ENCODE data around the gene SMIM24.
"Not testable (repeated sequence)": the region's sequence is repeated elsewhere in the genome, so short reads cannot be mapped to it uniquely, and the experiment has no call there.

The SMIM24 gene

DNA sequence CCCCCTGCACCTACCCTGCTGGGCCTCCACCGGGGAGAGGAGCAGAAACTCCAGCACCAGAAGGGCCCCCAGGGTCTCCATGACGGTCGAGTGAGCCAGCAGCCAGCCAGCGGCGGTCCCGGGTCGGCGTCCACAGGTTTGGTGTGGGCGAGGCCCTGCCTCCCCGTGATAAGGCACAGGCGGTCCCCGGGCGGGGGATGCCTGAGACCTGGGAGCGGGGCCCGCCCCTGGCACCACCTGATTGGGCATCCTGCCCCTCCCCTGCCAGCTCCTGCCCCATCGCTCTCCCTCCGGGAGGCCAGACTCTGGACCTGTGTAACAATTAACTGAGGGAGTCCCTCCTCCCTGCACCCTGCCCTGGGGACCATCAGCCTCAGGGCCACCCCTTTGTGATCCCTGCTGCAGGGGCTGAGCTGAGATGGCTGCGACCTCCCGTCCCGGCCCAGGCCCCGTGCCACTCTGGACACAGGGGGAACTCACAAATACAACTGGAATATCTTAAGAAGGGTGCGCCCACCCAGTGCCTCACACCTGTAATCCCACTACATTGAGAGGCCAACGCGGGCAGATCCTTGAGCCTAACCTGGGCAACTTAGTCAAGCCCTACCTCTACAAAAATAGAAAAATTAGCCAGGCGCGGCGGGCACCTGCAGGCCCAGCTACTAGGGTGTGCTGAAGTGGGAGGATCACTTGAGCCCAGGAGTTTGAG, at the start of gene SMIM24:
SMIM24 (minus strand) TSS at position 143 of the 709 bp plus-strand sequence; CDS start at position 81, 62 bp downstream.
- H3K9ac ChIP-seq (ENCODE audit: low read length), result no peak within 1 kb of the TSS

DNA sequence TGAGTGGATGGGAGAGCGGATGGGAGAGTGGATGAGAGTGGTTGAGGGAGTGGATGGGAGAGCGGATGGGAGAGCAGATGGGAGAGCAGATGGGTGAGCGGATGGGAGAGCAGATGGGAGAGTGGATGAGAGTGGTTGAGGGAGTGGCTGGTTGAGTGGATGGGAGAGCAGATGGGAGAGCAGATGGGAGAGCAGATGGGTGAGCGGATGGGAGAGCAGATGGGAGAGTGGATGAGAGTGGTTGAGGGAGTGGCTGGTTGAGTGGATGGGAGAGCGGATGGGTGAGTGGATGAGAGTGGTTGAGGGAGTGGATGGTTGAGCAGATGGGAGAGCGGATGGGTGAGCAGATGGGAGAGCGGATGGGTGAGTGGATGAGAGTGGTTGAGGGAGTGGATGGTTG, 49.0 kb upstream of the SMIM24 start:
- not testable (repeated sequence) for H3K4me1 ChIP-seq (ENCODE audit: control insufficient read depth, low read depth, low read length); H3K4me3 ChIP-seq (ENCODE audit: low read length); H3K27ac ChIP-seq (ENCODE audit: low read length); H3K27me3 ChIP-seq (ENCODE audit: control insufficient read depth, insufficient read depth, low read length); H3K9ac ChIP-seq (ENCODE audit: low read length); H3K9me3 ChIP-seq (ENCODE audit: control insufficient read depth, low read depth, low read length)
- H3K36me3 ChIP-seq (ENCODE audit: control insufficient read depth, low read depth, low read length), result peaks cover 40% of the 10 kb centered on the region

More for the DNA sequence above, at the start of gene SMIM24:
- H3K4me3 ChIP-seq (ENCODE audit: low read length), result no peak within 1 kb of the TSS
- no peak within 1 kb of the TSS for H3K27ac ChIP-seq (ENCODE audit: low read length)
- H3K36me3 ChIP-seq (ENCODE audit: control insufficient read depth, low read depth, low read length), result no peaks in the 10 kb centered on the region
- H3K27me3 ChIP-seq (ENCODE audit: control insufficient read depth, insufficient read depth, low read length), result no peaks in the 10 kb centered on the region
- no peaks in the 10 kb centered on the region for H3K9me3 ChIP-seq (ENCODE audit: control insufficient read depth, low read depth, low read length)
- H3K4me1 ChIP-seq (ENCODE audit: control insufficient read depth, low read depth, low read length), result no peaks in the 10 kb centered on the region

DNA sequence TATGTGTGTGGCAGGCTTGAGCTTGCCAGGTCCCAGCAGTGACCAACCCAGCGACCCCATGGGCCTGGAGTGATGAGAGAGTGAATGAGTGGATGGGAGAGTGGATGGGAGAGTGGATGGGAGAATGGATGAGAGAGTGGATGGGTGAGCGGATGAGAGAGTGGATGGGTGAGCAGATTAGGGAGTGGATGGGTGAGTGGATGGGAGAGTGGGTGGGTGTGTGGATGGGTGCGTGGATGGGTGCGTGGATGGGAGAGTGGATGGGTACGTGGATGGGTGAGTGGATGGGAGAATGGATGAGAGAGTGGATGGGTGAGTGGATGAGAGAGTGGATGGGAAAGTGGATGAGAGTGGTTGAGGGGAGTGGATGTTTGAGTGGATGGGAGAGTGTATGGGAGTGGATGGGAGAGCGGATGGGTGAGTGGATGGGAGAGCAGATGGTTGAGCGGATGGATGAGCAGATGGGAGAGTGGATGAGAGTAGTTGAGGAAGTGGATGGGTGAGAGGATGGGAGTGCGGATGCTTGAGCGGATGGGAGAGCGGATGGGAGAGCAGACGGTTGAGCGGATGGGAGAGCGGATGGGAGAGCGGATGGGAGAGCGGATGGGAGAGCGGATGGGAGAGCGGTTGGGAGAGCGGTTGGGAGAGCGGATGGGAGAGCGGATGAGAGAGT, 48.4 kb upstream of the SMIM24 start:
- Histone ChIP-seq H3K36me3 (ENCODE audit: control insufficient read depth, low read depth, low read length) (peaks cover 37% of the 10 kb centered on the region), H3K27ac (ENCODE audit: low read length) (no peak overlapping the region), H3K4me3 (ENCODE audit: low read length) (no peak overlapping the region)

DNA sequence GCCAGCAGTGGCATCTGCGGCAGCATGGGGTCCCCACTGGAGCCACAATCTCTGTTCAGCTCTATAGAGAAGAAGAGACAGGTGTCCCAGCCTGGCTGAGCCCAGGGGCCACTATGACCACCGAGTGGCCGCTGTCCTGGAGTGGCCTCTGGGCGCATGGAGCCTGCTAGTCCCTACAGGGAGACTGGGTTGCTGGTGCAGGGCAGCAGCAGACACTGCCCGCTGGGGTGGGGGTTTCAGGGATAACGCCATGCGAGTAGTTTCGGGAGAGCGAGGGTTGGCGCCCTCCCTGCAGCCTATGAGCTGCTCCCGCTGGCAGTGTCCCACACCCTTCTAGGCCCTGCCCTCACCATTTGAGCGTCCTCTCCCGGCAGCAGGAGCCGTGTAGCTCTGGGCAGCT, 47.8 kb upstream of the SMIM24 start:
- no peak overlapping the region for H3K4me3 ChIP-seq (ENCODE audit: low read length)
- H3K4me1 ChIP-seq (ENCODE audit: control insufficient read depth, low read depth, low read length), result no peaks in the 10 kb centered on the region
- H3K27me3 ChIP-seq (ENCODE audit: control insufficient read depth, insufficient read depth, low read length), result no peaks in the 10 kb centered on the region
- no peak overlapping the region for H3K9ac ChIP-seq (ENCODE audit: low read length)
- H3K36me3 ChIP-seq (ENCODE audit: control insufficient read depth, low read depth, low read length), result peaks cover 33% of the 10 kb centered on the region
- no peak overlapping the region for H3K27ac ChIP-seq (ENCODE audit: low read length)
- no peaks in the 10 kb centered on the region for H3K9me3 ChIP-seq (ENCODE audit: control insufficient read depth, low read depth, low read length)

More for the DNA sequence above, 48.4 kb upstream of the SMIM24 start:
- H3K4me1 ChIP-seq (ENCODE audit: control insufficient read depth, low read depth, low read length), result no peaks in the 10 kb centered on the region
- H3K27me3 ChIP-seq (ENCODE audit: control insufficient read depth, insufficient read depth, low read length), result no peaks in the 10 kb centered on the region
- no peaks in the 10 kb centered on the region for H3K9me3 ChIP-seq (ENCODE audit: control insufficient read depth, low read depth, low read length)
- H3K9ac ChIP-seq (ENCODE audit: low read length), result no peak overlapping the region

DNA sequence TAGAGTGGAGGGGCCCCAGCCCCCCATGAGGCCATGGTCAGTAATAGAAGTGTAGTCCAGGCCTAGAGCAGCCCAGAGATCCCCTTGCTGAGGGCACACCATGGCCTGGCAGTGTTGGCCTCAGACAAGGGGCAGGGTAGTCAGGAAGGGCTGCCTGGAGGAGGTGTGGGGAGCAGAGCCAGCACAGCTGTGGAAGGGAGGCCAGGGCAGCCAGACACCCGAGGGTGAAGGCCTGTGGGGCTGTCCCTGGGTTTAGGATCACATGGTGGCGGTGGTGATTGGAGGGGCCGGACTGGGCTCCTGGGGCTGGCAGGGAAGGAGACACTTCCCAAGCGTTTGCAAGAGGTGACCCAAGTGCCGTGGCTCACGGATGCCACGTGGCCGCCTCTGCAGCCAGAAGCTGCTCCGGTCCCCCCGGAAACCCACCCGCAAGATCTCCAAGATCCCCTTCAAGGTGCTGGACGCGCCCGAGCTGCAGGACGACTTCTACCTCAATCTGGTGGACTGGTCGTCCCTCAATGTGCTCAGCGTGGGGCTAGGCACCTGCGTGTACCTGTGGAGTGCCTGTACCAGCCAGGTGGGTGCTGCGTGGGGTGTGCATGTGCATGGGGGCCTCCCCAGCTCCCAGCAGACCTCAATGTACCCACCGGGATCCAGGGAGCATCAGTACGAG, 47.0 kb upstream of the SMIM24 start:
- Histone ChIP-seq H3K27ac (ENCODE audit: low read length) (no peak overlapping the region), H3K9me3 (ENCODE audit: control insufficient read depth, low read depth, low read length) (no peaks in the 10 kb centered on the region), H3K9ac (ENCODE audit: low read length) (no peak overlapping the region), H3K4me3 (ENCODE audit: low read length) (no peak overlapping the region), H3K36me3 (ENCODE audit: control insufficient read depth, low read depth, low read length) (peaks cover 27% of the 10 kb centered on the region), H3K4me1 (ENCODE audit: control insufficient read depth, low read depth, low read length) (no peaks in the 10 kb centered on the region), H3K27me3 (ENCODE audit: control insufficient read depth, insufficient read depth, low read length) (no peaks in the 10 kb centered on the region)

DNA sequence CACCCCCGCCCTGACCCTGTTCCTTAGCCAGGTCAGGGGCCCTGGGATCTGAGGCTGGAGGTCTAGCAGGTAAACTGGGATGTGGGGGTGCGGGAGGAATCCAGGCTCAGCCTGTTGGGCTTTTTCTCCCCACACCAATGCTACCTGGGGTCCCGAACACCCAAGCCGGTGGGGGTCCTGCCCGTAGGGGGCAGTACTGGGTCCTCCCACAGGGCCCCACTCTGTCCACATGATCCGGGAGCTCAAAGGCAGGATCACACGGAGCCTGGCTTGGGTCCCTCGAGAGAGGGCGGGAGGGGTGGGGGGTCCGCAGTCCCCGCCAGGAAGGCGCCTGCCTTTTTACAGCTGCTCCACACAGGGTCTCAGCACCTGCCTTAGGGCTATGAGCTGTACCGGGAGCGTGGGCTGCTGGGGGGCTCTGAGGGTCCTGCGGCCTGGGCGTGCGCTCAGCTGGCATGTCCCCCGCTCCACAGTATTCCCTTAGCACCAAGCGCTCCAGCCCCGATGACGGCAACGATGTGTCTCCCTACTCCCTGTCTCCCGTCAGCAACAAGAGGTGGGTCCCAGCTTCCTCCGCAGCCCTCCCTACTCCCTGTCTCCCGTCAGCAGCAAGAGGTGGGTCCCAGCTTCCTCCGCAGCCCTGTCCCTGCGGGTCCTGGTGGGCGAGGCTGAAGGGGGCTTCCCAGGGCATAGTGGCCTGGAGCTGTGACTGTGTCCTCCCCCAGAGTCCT, 46.3 kb upstream of the SMIM24 start:
- H3K27me3 ChIP-seq (ENCODE audit: control insufficient read depth, insufficient read depth, low read length), result no peaks in the 10 kb centered on the region
- H3K9ac ChIP-seq (ENCODE audit: low read length), result no peak overlapping the region
- peaks cover 24% of the 10 kb centered on the region for H3K36me3 ChIP-seq (ENCODE audit: control insufficient read depth, low read depth, low read length)
- H3K27ac ChIP-seq (ENCODE audit: low read length), result no peak overlapping the region
- no peaks in the 10 kb centered on the region for H3K9me3 ChIP-seq (ENCODE audit: control insufficient read depth, low read depth, low read length)
- no peak overlapping the region for H3K4me3 ChIP-seq (ENCODE audit: low read length)
- no peaks in the 10 kb centered on the region for H3K4me1 ChIP-seq (ENCODE audit: control insufficient read depth, low read depth, low read length)

DNA sequence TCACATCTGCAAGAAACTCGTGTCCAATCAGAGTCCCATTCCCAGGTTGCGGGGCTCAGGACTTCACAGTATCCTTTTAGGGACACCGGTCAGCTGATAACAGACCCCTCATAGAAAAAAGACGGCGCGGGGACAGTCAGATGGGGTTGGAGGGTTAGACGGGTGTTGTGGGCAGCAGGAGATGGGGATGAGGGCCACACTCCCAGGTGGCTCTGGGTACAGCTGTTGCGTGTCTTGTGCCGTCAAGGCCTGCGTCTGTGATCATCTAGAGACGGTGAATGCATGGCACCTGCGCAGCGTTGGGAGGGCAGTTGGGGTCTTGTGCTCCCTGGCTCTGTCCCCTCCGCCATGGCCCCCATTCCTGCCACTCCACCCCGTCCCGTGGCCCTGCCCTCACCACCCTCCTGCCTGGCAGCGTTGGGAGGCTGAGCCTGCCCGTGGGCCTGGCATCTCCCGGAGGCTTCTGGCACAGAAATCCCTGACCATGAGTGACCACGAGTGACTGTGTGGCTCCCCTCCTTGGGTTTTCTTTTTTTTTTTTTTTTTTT, 44.7 kb upstream of the SMIM24 start:
- no peaks in the 10 kb centered on the region for H3K9me3 ChIP-seq (ENCODE audit: control insufficient read depth, low read depth, low read length)
- H3K9ac ChIP-seq (ENCODE audit: low read length), result no peak overlapping the region
- H3K27me3 ChIP-seq (ENCODE audit: control insufficient read depth, insufficient read depth, low read length), result no peaks in the 10 kb centered on the region
- H3K4me3 ChIP-seq (ENCODE audit: low read length), result no peak overlapping the region
- peaks cover 16% of the 10 kb centered on the region for H3K36me3 ChIP-seq (ENCODE audit: control insufficient read depth, low read depth, low read length)
- no peak overlapping the region for H3K27ac ChIP-seq (ENCODE audit: low read length)
- H3K4me1 ChIP-seq (ENCODE audit: control insufficient read depth, low read depth, low read length), result no peaks in the 10 kb centered on the region

DNA sequence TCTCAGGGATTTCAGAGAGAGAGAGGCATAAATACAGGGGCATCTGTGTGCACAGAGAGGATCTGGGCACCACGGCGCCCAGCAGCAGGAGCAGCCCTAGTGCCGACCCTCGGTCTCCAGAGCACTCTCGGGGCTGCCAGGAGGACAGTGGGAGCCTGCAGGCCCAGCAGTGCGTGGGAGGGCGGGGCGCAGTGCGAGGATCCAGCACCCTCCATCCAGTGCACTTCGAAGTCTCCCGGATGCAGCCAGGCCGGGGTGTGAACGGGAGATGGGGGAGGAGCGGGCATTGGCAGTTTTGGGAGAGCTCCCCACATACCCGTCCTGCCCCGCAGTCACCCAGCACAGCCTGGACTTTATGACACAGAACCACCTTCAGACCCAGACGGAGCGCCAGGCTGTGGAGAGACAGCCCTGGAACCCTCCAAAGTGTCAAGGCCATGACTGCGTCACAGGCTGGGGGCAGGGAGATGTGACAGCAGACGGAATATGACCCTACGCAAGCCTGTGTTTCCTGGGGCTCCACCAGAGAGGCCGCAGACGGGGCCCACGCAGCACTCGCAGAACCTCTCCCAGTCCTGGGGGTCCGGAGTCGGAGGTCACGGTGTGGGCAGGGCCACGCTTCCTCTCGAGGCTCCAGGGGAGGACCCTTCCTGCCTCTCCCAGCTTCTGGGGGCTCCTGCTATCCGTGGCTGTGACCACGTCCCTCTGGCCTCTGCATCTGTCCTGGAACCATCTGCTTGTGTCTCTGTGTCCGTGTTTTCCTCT, 43.9 kb upstream of the SMIM24 start:
- Histone ChIP-seq H3K4me3 (ENCODE audit: low read length) (no peak overlapping the region), H3K4me1 (ENCODE audit: control insufficient read depth, low read depth, low read length) (no peaks in the 10 kb centered on the region), H3K27me3 (ENCODE audit: control insufficient read depth, insufficient read depth, low read length) (no peaks in the 10 kb centered on the region), H3K27ac (ENCODE audit: low read length) (no peak overlapping the region), H3K9ac (ENCODE audit: low read length) (no peak overlapping the region), H3K36me3 (ENCODE audit: control insufficient read depth, low read depth, low read length) (peaks cover 16% of the 10 kb centered on the region), H3K9me3 (ENCODE audit: control insufficient read depth, low read depth, low read length) (no peaks in the 10 kb centered on the region)

DNA sequence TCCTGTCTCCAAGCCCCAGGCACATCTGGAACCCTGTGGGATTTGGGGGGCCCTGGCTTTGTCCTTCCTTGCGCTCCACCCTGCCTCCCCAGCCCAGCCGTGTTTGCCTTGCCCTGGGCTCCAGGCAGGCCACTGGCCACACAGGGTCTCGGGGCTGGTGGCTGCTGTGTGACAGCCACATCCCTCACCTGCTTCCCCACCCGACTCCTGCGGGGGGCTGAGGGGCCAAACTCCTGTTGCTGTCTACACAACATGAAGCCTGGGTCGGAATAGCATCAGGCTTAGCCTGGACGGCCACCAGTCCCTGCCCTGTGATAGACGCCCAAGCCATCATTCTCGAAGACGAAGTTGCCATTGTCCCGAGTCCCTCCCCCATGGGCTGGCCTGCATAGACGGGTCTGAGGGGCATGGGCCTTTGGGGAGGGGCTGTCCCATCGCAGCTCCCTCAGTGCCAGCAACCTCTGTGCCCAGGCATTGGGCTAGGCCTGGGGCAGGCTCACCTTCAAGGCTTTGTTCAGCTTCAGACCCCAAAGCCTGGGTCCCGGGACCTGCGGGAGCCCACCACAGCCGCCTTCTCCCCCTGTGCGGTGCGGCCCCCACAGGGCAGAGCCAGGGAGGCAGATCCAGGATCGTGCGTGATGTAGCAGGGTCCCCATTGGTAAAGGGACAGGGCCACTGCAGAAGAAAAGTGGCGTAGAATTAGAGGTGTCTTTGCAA, 43.2 kb upstream of the SMIM24 start:
- peaks cover 5% of the 10 kb centered on the region for H3K4me1 ChIP-seq (ENCODE audit: control insufficient read depth, low read depth, low read length)
- peaks cover 16% of the 10 kb centered on the region for H3K36me3 ChIP-seq (ENCODE audit: control insufficient read depth, low read depth, low read length)

More for the DNA sequence above, 43.2 kb upstream of the SMIM24 start:
- H3K27ac ChIP-seq (ENCODE audit: low read length), result no peak overlapping the region
- no peak overlapping the region for H3K4me3 ChIP-seq (ENCODE audit: low read length)
- no peak overlapping the region for H3K9ac ChIP-seq (ENCODE audit: low read length)
- H3K9me3 ChIP-seq (ENCODE audit: control insufficient read depth, low read depth, low read length), result no peaks in the 10 kb centered on the region
- no peaks in the 10 kb centered on the region for H3K27me3 ChIP-seq (ENCODE audit: control insufficient read depth, insufficient read depth, low read length)

All from iPS-18a (cell line).